ENCODE measurements around the gene SECISBP2.

SECISBP2 gene

GRCh38 chr9:89390068-89390555 is 71.8 kb downstream of the SECISBP2 start:
- WGBS = 96% methylated on average over 10 of the region's 10 CpGs
- no peak overlapping the region for H3K23ac ChIP-seq (ENCODE audit: low read length in 2 of 2)

GRCh38 chr9:89390578-89391116 is 72.3 kb downstream of the SECISBP2 start:
- H3K27ac ChIP-seq (ENCODE audit: low read length, poor library complexity, severe bottlenecking) = peak overlapping the region; percentile 28
- 96% methylated on average over 4 of the region's 5 CpGs for WGBS
- H2AFZ ChIP-seq (ENCODE audit: low read depth, low read length) = no peak overlapping the region
- H3K9me3 ChIP-seq (ENCODE audit: control insufficient read depth, low read length) = no peaks in the 10 kb centered on the region
- H3K14ac ChIP-seq (ENCODE audit: low read length in 2 of 2) = no peak overlapping the region
- DNase-seq = no peak
- H3K27me3 ChIP-seq (ENCODE audit: control insufficient read depth in 1 of 2, insufficient read depth in 1 of 2, low read length in 2 of 2) = no peaks in the 10 kb centered on the region
- peak overlapping the region in 1 of 2 experiments; percentile 11 for H3K4ac ChIP-seq (ENCODE audit: low read depth in 1 of 2, low read length in 2 of 2)
- H3K9ac ChIP-seq (ENCODE audit: low read length) = no peak overlapping the region
- H2AK5ac ChIP-seq (ENCODE audit: low read length, severe bottlenecking) = no peak overlapping the region
- H3K79me1 ChIP-seq (replicated peaks; ENCODE audit: low read length, poor library complexity, severe bottlenecking) = no peaks in the 10 kb centered on the region
- H2BK15ac ChIP-seq (ENCODE audit: low read depth, poor library complexity, severe bottlenecking) = no peak overlapping the region
- H4K8ac ChIP-seq (ENCODE audit: low read length) = no peak overlapping the region
- peak overlapping the region in 1 of 2 experiments; percentile 54 for H3K18ac ChIP-seq (ENCODE audit: low read depth in 1 of 2, low read length in 2 of 2)
- H2BK5ac ChIP-seq (ENCODE audit: low read depth, low read length, poor library complexity, severe bottlenecking) = no peak overlapping the region
- no peak overlapping the region for H3K23ac ChIP-seq (ENCODE audit: low read length in 2 of 2)
- no peak overlapping the region for H3K4me3 ChIP-seq (ENCODE audit: insufficient read depth in 1 of 2, low read depth in 1 of 2, low read length in 2 of 2)
- no peak overlapping the region for H3K4me2 ChIP-seq (ENCODE audit: low read length, poor library complexity, severe bottlenecking)
- peaks cover 22% of the 10 kb centered on the region for H3K4me1 ChIP-seq (ENCODE audit: control insufficient read depth, insufficient read depth, low read depth, low read length)
- no peak overlapping the region for H2BK120ac ChIP-seq (ENCODE audit: low read depth, low read length)
- H2BK12ac ChIP-seq (ENCODE audit: low read length in 2 of 2) = peak overlapping the region in 1 of 2 experiments; percentile 87
- no peak overlapping the region for H4K91ac ChIP-seq (ENCODE audit: low read length)
- peaks cover 0 to 79% of the 10 kb centered on the region in 2 experiments for H3K36me3 ChIP-seq (ENCODE audit: control insufficient read depth in 1 of 2, insufficient read depth in 2 of 2, low read depth in 1 of 2, low read length in 2 of 2)

More at GRCh38 chr9:89390068-89390555, 71.8 kb downstream of the SECISBP2 start:
- H2AK5ac ChIP-seq (ENCODE audit: low read length, severe bottlenecking) = no peak overlapping the region
- no peak overlapping the region for H3K27ac ChIP-seq (ENCODE audit: low read length, poor library complexity, severe bottlenecking)
- H2BK12ac ChIP-seq (ENCODE audit: low read length in 2 of 2) = peak overlapping the region in 1 of 2 experiments; percentile 83
- H4K91ac ChIP-seq (ENCODE audit: low read length) = no peak overlapping the region
- H2AFZ ChIP-seq (ENCODE audit: low read depth, low read length) = no peak overlapping the region
- H3K14ac ChIP-seq (ENCODE audit: low read length in 2 of 2) = peak overlapping the region in 1 of 2 experiments; percentile 63
- peak overlapping the region in 1 of 2 experiments; percentile 30 for H3K4ac ChIP-seq (ENCODE audit: low read depth in 1 of 2, low read length in 2 of 2)
- no peak for DNase-seq
- no peak overlapping the region for H3K4me3 ChIP-seq (ENCODE audit: insufficient read depth in 1 of 2, low read depth in 1 of 2, low read length in 2 of 2)
- no peaks in the 10 kb centered on the region for H3K79me1 ChIP-seq (replicated peaks; ENCODE audit: low read length, poor library complexity, severe bottlenecking)
- H3K4me2 ChIP-seq (ENCODE audit: low read length, poor library complexity, severe bottlenecking) = no peak overlapping the region
- no peak overlapping the region for H3K9ac ChIP-seq (ENCODE audit: low read length)
- peaks cover 0 to 84% of the 10 kb centered on the region in 2 experiments for H3K36me3 ChIP-seq (ENCODE audit: control insufficient read depth in 1 of 2, insufficient read depth in 2 of 2, low read depth in 1 of 2, low read length in 2 of 2)
- H4K8ac ChIP-seq (ENCODE audit: low read length) = no peak overlapping the region
- no peak overlapping the region for H2BK120ac ChIP-seq (ENCODE audit: low read depth, low read length)
- H3K18ac ChIP-seq (ENCODE audit: low read depth in 1 of 2, low read length in 2 of 2) = peak overlapping the region in 1 of 2 experiments; percentile 46
- no peak overlapping the region for H2BK15ac ChIP-seq (ENCODE audit: low read depth, poor library complexity, severe bottlenecking)
- no peak overlapping the region for H2BK5ac ChIP-seq (ENCODE audit: low read depth, low read length, poor library complexity, severe bottlenecking)
- H3K9me3 ChIP-seq (ENCODE audit: control insufficient read depth, low read length) = no peaks in the 10 kb centered on the region
- H3K4me1 ChIP-seq (ENCODE audit: control insufficient read depth, insufficient read depth, low read depth, low read length) = peaks cover 22% of the 10 kb centered on the region
- no peaks in the 10 kb centered on the region for H3K27me3 ChIP-seq (ENCODE audit: control insufficient read depth in 1 of 2, insufficient read depth in 1 of 2, low read length in 2 of 2)

- no peak overlapping the region for H3K9ac ChIP-seq (ENCODE audit: low read length)
- no peak overlapping the region for H3K27ac ChIP-seq (ENCODE audit: low read length, poor library complexity, severe bottlenecking)
- no peak overlapping the region for H4K8ac ChIP-seq (ENCODE audit: low read length)
- no peaks in the 10 kb centered on the region for H3K27me3 ChIP-seq (ENCODE audit: control insufficient read depth in 1 of 2, insufficient read depth in 1 of 2, low read length in 2 of 2)
- no peak overlapping the region for H2BK120ac ChIP-seq (ENCODE audit: low read depth, low read length)
- H3K36me3 ChIP-seq (ENCODE audit: control insufficient read depth in 1 of 2, insufficient read depth in 2 of 2, low read depth in 1 of 2, low read length in 2 of 2) = peaks cover 0 to 78% of the 10 kb centered on the region in 2 experiments
- peak overlapping the region; percentile 3 for H2AK5ac ChIP-seq (ENCODE audit: low read length, severe bottlenecking)
- no peak overlapping the region for H3K4ac ChIP-seq (ENCODE audit: low read depth in 1 of 2, low read length in 2 of 2)
- peak overlapping the region in 1 of 2 experiments; percentile 64 for H3K14ac ChIP-seq (ENCODE audit: low read length in 2 of 2)
- H2BK12ac ChIP-seq (ENCODE audit: low read length in 2 of 2) = no peak overlapping the region
- H3K79me1 ChIP-seq (replicated peaks; ENCODE audit: low read length, poor library complexity, severe bottlenecking) = no peaks in the 10 kb centered on the region
- no peak overlapping the region for H3K4me3 ChIP-seq (ENCODE audit: insufficient read depth in 1 of 2, low read depth in 1 of 2, low read length in 2 of 2)
- WGBS = 69% methylated on average over 6 of the region's 6 CpGs
- DNase-seq = peak; percentile 49
- H3K23ac ChIP-seq (ENCODE audit: low read length in 2 of 2) = no peak overlapping the region
- peak overlapping the region; percentile 14 to 48 for H3K18ac ChIP-seq (ENCODE audit: low read depth in 1 of 2, low read length in 2 of 2)
- peak overlapping the region; percentile 70 for H2BK15ac ChIP-seq (ENCODE audit: low read depth, poor library complexity, severe bottlenecking)
- no peak overlapping the region for H3K4me2 ChIP-seq (ENCODE audit: low read length, poor library complexity, severe bottlenecking)
- H4K91ac ChIP-seq (ENCODE audit: low read length) = peak overlapping the region; percentile 52
- no peak overlapping the region for H2BK5ac ChIP-seq (ENCODE audit: low read depth, low read length, poor library complexity, severe bottlenecking)
- H2AFZ ChIP-seq (ENCODE audit: low read depth, low read length) = no peak overlapping the region
- H3K9me3 ChIP-seq (ENCODE audit: control insufficient read depth, low read length) = no peaks in the 10 kb centered on the region
- H3K4me1 ChIP-seq (ENCODE audit: control insufficient read depth, insufficient read depth, low read depth, low read length) = peaks cover 24% of the 10 kb centered on the region
These were observed 73.3 kb downstream of the SECISBP2 start for GRCh38 chr9:89391585-89391984.

- Histone ChIP-seq H2BK120ac (ENCODE audit: low read depth, low read length) (no peak overlapping the region), H3K27me3 (ENCODE audit: control insufficient read depth in 1 of 2, insufficient read depth in 1 of 2, low read length in 2 of 2) (no peaks in the 10 kb centered on the region)
These were observed 76.1 kb downstream of the SECISBP2 start for GRCh38 chr9:89394412-89394811.

More at GRCh38 chr9:89394412-89394811, 76.1 kb downstream of the SECISBP2 start:
- no peak overlapping the region for H3K14ac ChIP-seq (ENCODE audit: low read length in 2 of 2)
- H2BK12ac ChIP-seq (ENCODE audit: low read length in 2 of 2) = peak overlapping the region in 1 of 2 experiments; percentile 63
- no peak overlapping the region for H2BK15ac ChIP-seq (ENCODE audit: low read depth, poor library complexity, severe bottlenecking)
- no peak overlapping the region for H3K9ac ChIP-seq (ENCODE audit: low read length)
- H2AK5ac ChIP-seq (ENCODE audit: low read length, severe bottlenecking) = no peak overlapping the region
- H3K79me1 ChIP-seq (replicated peaks; ENCODE audit: low read length, poor library complexity, severe bottlenecking) = peaks cover 2% of the 10 kb centered on the region
- H3K36me3 ChIP-seq (ENCODE audit: control insufficient read depth in 1 of 2, insufficient read depth in 2 of 2, low read depth in 1 of 2, low read length in 2 of 2) = peaks cover 0 to 71% of the 10 kb centered on the region in 2 experiments
- H4K91ac ChIP-seq (ENCODE audit: low read length) = peak overlapping the region; percentile 6
- no peak overlapping the region for H2AFZ ChIP-seq (ENCODE audit: low read depth, low read length)
- H3K23ac ChIP-seq (ENCODE audit: low read length in 2 of 2) = no peak overlapping the region
- peaks cover 22% of the 10 kb centered on the region for H3K4me1 ChIP-seq (ENCODE audit: control insufficient read depth, insufficient read depth, low read depth, low read length)
- no peak for DNase-seq
- H3K9me3 ChIP-seq (ENCODE audit: control insufficient read depth, low read length) = no peaks in the 10 kb centered on the region
- H3K18ac ChIP-seq (ENCODE audit: low read depth in 1 of 2, low read length in 2 of 2) = no peak overlapping the region
- no peak overlapping the region for H3K4me2 ChIP-seq (ENCODE audit: low read length, poor library complexity, severe bottlenecking)
- H3K4ac ChIP-seq (ENCODE audit: low read depth in 1 of 2, low read length in 2 of 2) = peak overlapping the region in 1 of 2 experiments; percentile 30
- WGBS = 94% methylated on average over 12 of the region's 12 CpGs
- H3K27ac ChIP-seq (ENCODE audit: low read length, poor library complexity, severe bottlenecking) = no peak overlapping the region
- H4K8ac ChIP-seq (ENCODE audit: low read length) = no peak overlapping the region
- H2BK5ac ChIP-seq (ENCODE audit: low read depth, low read length, poor library complexity, severe bottlenecking) = no peak overlapping the region
- H3K4me3 ChIP-seq (ENCODE audit: insufficient read depth in 1 of 2, low read depth in 1 of 2, low read length in 2 of 2) = no peak overlapping the region
